Nephron progenitor cell (in vitro differentiated cells): ENCODE results near the gene PTDSS2.

ENCODE experiments used
- DNase-seq: peaks from one replicate; pipeline ENCODE4 v3.0.0; 2021
- H3K27ac Mint-ChIP-seq: 2 replicates; pipeline ENCODE4 v1.8.0; 2021; ENCODE audit warnings: mild to moderate bottlenecking, moderate library complexity, mixed read lengths
- H3K27me3 Mint-ChIP-seq: 2 replicates; pipeline ENCODE4 v1.8.0; 2021; ENCODE audit warnings: mild to moderate bottlenecking, low read depth, mixed read lengths; ENCODE audit not compliant: poor library complexity
- H3K36me3 Mint-ChIP-seq: 2 replicates; pipeline ENCODE4 v1.8.0; 2021; ENCODE audit warnings: low read depth, mixed read lengths
- H3K4me1 Mint-ChIP-seq: 2 replicates; pipeline ENCODE4 v1.8.0; 2021; ENCODE audit warnings: mixed read lengths
- H3K4me3 Mint-ChIP-seq: 2 replicates; pipeline ENCODE4 v1.8.0; 2021; ENCODE audit warnings: mild to moderate bottlenecking, moderate library complexity, mixed read lengths
- H3K9me3 Mint-ChIP-seq: 2 replicates; pipeline ENCODE4 v1.8.0; 2021; ENCODE audit warnings: mild to moderate bottlenecking, moderate library complexity, mixed read lengths
- CTCF ChIP-seq: fragments of 200-600 bp; sonication (generic); IDR thresholded peaks from 2 replicates; pipeline ENCODE4 v1.5.0; 2021; ENCODE audit warnings: antibody characterized with exemption

Gene PTDSS2

GRCh38 chr11:539971-540481, 89.9 kb downstream of the PTDSS2 start:
- Mint-ChIP-seq H3K4me3 (no peak overlapping the region), H3K9me3 (no peaks in the 10 kb centered on the region), H3K27me3 (peaks cover 27% of the 10 kb centered on the region), H3K4me1 (peaks cover 26% of the 10 kb centered on the region), H3K36me3 (peaks cover 5% of the 10 kb centered on the region), H3K27ac (no peak overlapping the region)
- DNase-seq, result no peak
- no peak for TF ChIP-seq CTCF
